GM19324 (cell line): ENCODE measurements around the gene CELF4.

ENCODE experiments used
- ATAC-seq: cut with Tn5 transposase; IDR thresholded peaks from one replicate; pipeline ENCODE4 v1.9.1; 2021; ENCODE audit warnings: mild to moderate bottlenecking, moderate library complexity; ENCODE audit not compliant: unreplicated experiment, low FRiP score

Gene CELF4

DNA sequence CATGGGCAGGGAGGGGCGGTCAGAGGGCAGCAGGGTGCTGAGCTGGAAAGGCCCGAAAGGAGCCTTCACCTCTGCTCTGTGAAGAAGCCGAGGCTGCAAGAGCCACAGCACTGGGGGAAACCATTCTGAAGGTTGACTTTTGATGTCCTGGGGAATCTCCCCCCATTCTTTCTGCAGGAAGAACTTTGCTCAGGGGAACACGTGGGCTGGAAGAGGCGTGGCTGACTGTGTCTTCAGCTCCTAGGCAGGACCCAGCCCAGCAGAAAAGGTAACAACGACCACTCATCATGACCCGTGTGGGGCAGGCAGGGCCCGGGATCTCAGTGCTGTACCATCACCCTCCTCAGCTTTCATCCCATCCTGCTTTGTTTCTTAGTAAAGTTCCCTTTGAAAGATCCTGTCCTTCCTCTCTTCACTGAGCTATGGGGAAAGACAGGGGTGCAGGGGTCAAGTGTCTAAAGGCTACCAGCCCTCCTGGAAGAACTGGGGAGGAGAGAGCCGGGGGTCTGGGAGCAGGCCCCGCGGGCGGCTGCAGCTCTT, 312.7 kb downstream of the CELF4 start:
- no peak for ATAC-seq

DNA sequence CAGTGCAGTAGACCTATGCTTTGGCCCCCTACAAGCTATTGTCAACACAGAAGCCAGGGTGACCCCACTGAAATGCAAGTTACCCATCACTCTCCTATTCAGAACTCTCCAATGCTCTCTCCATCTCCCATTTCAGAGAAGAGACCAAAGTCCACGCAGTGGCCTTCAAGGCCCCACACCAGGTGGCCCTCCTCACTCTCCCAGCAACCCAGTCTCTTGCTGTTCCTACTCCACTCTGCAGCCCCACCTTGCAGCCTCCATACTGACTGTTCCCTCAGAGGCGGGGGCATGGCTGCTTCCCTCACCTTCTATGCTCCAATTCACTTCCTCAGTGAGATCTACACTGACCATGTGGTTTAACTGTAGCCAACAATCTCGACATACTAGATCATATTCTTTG, 313.3 kb downstream of the CELF4 start:
- ATAC-seq = no peak

DNA sequence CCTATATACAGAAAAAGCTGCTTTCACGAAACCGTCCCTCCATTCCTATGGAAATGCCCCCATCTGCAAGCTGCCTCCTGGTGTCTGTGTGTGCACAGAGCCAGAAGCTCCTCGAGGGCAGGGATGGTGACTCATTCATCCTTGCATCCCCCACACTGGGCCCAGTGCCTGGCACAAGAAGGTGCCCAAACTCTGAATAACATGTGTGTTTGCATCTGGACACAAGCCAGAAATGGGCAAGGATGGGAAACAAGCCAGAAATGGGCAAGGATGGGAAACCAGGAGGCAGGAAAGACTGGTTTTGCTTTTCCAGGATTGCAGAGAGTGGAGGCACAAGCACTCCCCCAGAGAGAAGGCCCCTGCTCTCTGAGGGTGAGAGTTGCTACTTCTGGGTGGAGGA, 313.9 kb downstream of the CELF4 start:
- no peak for ATAC-seq

DNA sequence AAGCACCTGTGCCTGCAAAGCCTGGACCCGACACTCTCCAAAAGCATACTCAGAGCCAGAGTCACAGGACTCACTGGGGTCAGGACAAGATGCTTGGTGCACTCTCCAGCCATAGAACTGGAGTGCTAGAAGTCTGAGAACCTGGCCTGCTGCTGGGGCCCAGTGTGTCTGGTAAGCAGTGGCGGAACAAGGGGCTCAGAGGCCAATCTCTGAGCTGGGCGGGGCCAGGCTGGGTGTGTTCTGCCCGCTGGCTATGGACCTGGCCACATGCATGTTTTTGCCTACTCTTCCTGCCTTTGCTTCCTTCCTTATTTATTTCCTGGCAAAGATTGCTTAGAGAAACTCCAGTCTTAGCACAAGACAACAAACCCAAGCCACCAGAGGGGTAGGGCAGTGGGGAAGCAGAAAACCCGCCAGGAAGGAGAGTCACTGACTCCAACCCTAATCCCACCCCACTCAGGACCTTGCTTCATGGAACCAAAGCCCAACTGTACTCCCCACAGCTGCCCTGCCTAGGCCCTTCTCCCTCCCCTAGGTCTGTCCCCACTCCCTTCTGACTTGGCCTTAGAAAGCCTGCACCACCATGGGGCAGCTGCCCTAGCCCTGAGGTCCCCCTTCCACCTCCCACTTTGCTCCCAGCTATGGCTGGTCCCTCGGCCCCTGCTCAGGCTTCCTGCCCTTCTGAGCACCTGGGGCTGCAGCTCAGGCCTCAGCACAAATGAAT, 315.5 kb downstream of the CELF4 start:
- ATAC-seq = no peak

DNA sequence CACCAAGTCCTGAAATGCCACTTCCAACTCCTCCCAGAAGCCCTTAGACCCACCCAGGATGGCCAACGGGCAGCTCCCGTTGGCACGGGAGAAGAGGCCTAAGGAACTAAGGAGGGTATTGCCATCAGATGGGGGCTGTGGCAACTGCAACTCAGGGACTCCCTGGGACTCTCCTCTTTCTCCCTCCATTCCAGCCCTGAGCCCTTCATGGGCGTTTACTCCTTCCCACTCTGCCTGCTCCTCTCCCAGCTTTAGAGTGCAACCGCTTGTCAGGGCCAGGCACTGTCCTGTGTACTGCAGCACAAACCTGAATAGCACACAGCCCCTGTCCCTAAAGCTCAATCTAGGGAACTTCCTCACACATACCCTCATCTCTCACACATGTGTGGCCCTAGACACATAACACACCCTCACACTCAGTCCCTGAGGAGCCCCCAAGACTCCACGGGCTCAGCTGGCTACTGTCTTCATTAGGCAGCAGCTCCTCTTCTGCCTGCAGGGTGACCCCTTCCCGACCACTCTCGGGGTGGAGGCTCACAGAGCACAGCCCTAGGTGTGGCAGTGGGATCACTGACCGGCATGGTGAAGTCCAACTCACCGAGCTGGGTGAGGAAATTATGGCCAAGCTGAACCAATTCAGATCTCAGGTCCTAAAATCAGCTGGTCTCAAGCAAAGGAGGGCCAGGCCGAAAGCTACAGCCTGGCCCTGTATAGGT, 316.3 kb downstream of the CELF4 start:
- ATAC-seq = no peak

DNA sequence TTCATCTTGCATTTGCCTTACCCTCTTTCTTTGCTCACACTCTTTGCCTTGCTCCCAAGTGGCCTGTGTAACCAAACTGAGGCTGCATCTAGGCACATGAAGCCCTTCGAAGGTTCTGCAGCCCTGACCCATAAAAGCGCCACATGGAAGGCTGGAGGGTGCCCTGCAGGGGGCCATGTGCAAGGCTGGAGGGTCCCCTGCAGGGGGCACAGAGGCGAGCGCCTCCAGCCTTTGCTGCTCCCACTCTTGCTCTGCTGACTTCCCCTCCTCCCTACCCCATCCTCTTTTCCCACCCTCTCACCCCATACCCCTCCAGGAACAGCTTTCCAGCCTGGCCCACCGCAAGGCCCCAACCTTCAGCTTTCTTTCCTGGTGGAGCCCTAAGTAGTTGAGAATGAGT, 317.3 kb downstream of the CELF4 start:
- no peak for ATAC-seq

GRCh38 chr18:37247497-37248161, 318.0 kb downstream of the CELF4 start:
- ATAC-seq = no peak

GRCh38 chr18:37246779-37247340, 318.7 kb downstream of the CELF4 start:
- ATAC-seq = no peak

- ATAC-seq = no peak
These were observed 321.0 kb downstream of the CELF4 start for GRCh38 chr18:37244618-37245017.

DNA sequence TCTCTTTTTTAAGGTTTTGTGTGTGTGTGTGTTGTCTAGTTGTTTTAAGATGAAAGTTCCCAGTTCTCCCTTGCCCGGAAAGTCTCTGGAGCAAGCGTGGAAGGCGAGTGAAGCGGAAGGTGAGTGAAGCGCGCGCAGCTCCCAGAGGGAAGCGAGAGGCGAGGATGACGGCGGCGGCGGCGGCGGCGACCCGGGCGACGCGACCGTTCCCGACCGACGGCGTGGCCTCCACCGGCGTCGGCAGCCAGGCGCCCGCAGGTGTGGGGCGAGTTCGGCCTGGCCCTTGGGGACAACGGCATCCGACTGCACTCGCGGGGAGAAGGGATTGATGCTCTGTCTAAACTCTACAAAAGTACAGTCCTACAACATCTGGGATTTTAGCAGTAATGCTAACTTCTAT, 321.9 kb downstream of the CELF4 start:
- no peak for ATAC-seq

DNA sequence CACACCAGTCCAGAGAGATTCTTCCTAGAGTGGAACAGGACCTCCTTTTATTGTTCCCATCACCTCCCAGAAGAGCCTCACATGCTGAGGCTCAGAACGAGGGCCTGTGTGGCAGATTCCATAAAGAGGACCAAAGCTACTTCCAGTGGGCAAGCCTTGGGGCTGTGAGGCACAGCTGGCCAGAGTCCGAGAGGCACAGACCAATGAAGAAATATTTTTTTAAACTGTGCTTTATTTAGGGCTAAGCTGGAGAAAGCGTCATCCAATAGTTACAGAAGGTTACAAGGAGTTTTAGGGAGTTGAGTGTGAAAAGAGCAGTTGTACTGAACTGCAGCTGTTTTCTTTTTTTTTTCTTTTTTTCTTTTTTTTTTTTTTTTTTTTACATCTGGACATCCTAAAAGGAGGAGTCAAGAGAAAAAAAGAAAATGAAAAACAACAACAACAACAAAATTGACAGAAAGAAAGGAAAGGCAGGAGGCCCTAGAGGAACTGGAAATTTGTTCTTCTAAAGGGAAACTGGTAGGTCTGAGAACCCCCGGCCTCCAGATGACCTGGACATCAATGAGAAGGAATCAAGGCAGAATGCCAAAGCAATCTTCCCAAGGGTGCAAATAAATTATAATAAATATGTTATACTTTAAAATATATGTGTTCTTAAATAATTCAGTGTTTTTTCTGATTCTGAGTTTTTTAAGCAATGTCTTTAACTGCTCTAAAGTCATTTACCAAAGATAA, 322.6 kb downstream of the CELF4 start:
- ATAC-seq = no peak

DNA sequence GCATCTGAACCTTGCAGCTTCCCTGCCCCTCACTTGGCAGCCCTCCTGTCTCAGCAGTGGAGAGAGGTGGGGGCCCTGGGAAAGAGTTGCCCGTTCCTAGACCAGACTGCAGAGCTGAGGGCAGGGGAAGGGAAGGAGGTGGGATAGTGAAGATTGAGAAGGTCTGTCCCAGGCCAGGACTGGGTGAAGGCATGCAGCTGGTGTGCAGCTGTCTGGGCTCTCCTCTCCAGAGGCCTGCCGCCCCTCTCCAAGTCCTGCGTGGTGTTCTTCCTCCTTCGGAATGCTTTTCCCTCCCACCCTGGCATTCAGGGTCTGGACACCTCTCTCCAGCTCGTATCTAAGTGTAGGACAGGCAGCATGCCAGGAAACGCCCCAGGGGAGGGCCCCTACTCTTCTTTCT, 323.5 kb downstream of the CELF4 start:
- no peak for ATAC-seq

DNA sequence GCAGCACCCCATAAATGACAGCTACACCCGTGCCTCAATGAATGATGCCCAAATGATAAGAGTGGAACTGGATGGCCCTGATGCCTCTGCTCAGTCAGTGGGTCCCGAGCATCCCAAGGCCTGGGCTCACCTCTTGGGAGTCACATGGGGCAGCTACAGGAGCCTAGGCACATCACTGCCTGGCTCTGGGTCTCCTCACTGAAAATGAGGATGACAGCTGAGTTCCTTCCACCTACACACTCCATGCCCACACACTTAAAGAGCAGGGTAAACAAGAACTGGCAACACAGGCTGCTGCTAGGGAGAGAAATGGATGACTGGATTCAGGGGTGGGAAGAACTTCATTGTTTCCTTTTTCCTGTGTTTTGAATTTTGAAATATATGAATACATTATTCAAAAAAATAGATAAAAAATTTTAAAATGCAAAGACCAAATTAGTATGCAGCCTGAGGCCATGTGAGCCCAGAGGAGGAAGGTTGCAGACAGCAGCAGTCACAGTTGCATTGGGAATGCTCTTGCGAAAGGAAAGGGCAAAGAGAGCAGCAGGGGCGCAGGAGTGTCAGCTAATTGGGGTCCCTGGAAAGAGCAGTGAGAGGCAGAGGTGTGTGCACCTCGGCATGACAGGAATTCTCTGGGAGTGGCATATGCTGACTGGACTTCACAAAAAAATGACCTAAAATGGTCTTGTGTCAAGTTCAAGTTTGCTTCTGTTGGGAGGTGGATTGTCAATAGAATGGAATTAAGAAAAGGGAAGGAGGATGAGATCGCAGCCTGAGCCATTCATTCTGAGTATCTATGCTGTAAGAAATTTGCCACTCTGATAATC, 327.1 kb downstream of the CELF4 start:
- no peak for ATAC-seq

DNA sequence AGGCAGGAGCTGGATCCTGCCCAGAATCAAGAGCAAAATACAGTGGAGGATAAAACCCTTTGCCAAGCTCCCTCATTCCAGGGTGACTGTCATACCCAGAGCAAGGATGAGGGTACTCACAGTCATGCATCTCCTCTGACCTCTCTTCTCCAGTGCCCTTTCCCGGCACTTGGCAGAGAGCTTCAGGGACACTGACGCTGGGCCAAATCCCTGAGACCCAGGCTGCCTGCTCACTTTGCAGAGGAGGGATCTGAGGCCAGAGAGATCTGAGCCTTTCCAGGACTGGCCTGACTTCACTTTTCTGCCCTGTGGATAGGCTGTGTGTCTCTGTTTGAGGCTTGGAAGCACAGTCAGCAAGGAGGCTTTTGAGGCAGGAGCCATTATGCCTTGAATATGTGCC, 330.0 kb downstream of the CELF4 start:
- ATAC-seq = no peak

GRCh38 chr18:37231251-37231650, 334.3 kb downstream of the CELF4 start:
- no peak for ATAC-seq

DNA sequence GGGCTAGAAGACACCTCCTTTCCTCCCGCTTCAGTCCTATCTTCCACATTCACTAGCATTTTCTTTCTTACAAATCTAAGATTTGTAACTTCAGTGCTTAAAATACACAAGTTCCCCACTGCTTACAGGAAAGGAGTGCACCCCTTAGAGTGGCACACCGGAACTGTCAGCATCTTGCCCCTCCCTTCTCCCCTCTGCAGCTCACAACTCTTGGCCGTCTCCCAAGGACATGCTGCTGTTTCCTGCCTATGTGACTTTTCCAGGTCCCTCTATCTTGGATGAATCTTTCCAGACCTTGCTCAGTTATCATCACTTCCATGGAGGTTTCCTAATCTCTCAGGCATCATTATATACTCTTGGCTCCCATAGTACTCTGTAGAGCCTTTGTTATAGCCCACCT, 334.8 kb downstream of the CELF4 start:
- ATAC-seq = no peak

DNA sequence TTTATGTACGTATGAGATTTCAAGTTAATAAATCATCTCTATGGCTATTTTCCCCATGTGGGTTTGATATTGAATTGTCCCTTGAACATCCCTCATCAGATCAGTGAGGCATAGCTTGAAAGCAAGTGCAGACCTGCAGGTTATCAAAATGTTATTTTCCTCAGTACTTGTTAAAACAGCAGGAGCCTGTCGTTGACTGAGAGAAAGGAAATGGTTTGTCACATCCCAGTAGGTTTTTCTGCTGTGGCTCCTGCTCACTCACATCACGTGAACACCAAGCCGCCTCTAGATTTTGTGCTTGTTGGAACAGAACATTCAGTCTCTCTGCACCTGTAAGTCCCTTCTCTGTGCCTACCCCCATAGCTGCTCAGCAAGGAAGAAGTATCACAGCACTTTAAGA, 340.3 kb downstream of the CELF4 start:
- ATAC-seq = no peak

DNA sequence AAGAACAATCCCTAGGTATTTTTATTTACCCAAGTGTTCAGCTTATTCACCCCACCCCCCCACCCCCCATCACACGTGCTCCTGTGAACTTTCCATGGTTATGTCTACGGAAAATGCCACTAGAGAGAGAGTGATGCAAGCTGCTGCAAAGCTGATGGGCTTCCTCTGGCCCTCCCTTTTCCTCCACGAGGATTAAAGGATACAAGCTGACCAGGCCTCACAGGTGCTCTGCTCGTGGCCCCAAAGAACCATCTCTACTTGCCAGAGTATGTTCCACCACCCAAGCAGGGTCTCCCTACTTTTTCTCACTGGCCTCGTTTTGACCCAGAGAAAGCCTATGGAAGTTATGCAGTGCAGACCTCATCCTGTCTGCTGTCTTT, 342.6 kb downstream of the CELF4 start:
- ATAC-seq = no peak

DNA sequence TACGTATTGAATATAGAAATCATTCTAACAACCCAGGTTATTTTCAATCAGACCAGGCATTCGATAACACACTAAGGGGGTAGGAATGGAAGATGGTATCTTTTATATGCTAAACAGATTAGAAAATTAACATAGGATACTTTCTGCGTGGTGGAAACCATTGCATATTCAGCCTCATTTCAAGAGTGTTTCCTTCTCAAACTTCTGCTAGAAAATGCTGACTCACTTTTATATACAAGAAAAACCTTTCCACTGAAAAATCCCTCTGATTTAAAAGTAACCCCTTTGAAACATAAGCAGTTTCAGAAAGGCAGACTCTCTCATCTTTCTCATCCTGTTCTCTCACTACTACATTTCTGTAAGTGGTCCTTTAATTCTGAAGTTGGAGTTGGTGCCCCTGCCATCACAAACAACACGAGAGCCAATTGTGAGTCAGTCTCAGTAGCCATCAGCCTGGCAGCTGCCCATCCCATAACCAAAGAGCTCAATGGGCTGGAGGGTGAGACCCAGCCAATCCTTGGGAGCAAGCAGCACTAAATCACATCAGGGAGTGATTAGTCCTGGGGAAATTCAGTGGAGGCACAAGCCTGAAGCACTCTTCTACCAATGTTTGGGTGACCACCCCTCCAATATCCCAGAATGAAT, 343.1 kb downstream of the CELF4 start:
- no peak for ATAC-seq
